Upper lobe of left lung (tissue), 6 donors: ENCODE data around the gene SBK2. TPM values are rescaled to one million over a fixed set of nuclear protein-coding genes. Genes with fewer than 3 reads are reported as not detected.
A peak's percentile ranks its signal among the peaks of the same experiment; 100 is the strongest.

ENCODE experiments used
- ATAC-seq, 2 donors: fragments of 200-7000 bp; cut with Tn5 transposase; one replicate each; pipeline ENCODE4 v1.9.1; 2022; ENCODE audit warnings: mild to moderate bottlenecking in 2 of 2, moderate library complexity in 2 of 2; ENCODE audit not compliant: low FRiP score in 2 of 2
- DNase-seq, 2 donors: peaks; one replicate each; pipeline ENCODE4 v3.0.0-alpha.2; 2019 to 2020
- H3K27ac ChIP-seq, 4 donors: fragments of 200-600 bp; sonication (generic); one replicate each; pipeline ENCODE4 v1.5.1; 2016 to 2019
- H3K27me3 ChIP-seq, 4 donors: fragments of 200-600 bp; sonication (generic); one replicate each; pipeline ENCODE4 v1.5.1; 2017 to 2019
- H3K36me3 ChIP-seq, 4 donors: fragments of 200-600 bp; sonication (generic); one replicate each; pipeline ENCODE4 v1.5.1; 2016 to 2019
- H3K4me1 ChIP-seq, 4 donors: fragments of 200-600 bp; sonication (generic); one replicate each; pipeline ENCODE4 v1.5.1; 2018 to 2019
- H3K4me3 ChIP-seq, 4 donors: fragments of 200-600 bp; sonication (generic); one replicate each; pipeline ENCODE4 v1.5.1; 2017 to 2019; ENCODE audit warnings: mild to moderate bottlenecking in 2 of 4, moderate library complexity in 1 of 4
- H3K9me3 ChIP-seq, 4 donors: fragments of 200-600 bp; sonication (generic); one replicate each; pipeline ENCODE4 v1.5.1; 2018 to 2019
- CTCF ChIP-seq, 6 experiments: fragments of 450-650 bp in 4 of 6; fragments of 200-600 bp in 2 of 6; sonication (generic) in 2 of 6; IDR thresholded peaks; one replicate each; pipeline ENCODE4 v1.5.1; 2016 to 2019; ENCODE audit warnings: antibody characterized with exemption in 6 of 6
- EP300 ChIP-seq, 4 donors: sonication (generic); formaldehyde crosslinking; IDR thresholded peaks; one replicate each; pipeline ENCODE4 v1.5.1; 2017; ENCODE audit warnings: antibody characterized with exemption in 4 of 4, control low read depth in 2 of 4
- POLR2A ChIP-seq, 4 donors: fragments of 450-650 bp; IDR thresholded peaks; one replicate each; pipeline ENCODE4 v1.5.1; 2016 to 2017; ENCODE audit warnings: antibody characterized with exemption in 4 of 4, mild to moderate bottlenecking in 2 of 4
- POLR2AphosphoS5 ChIP-seq, 2 donors: sonication (generic); formaldehyde crosslinking; IDR thresholded peaks; one replicate each; pipeline ENCODE4 v1.5.1; 2017; ENCODE audit warnings: antibody characterized with exemption in 2 of 2
- WGBS, 2 donors: methylation state at CpG; one replicate each; pipeline ENCODE4 v1.1.5; 2017 to 2018; 5-methylcytosine and 5-hydroxymethylcytosine counted together
- total RNA-seq, 6 donors: library from RNA; depleted of rRNA in 4 of 6; stranded (reverse); fragments of >200 nt in 4 of 6; gene quantifications; one replicate each; pipeline versions ENCODE4 v1.1.0 to v1.2.1, GENCODE V29; 2016 to 2021
- donor health status: DM: no; HTN: no; CAD: no; lungs with moderate emphysema.
- donor health status: DM: no; HTN: yes; CAD: no; lungs with severe emphysema.

SBK2 gene
- total RNA-seq, 6 donors from 2014 or later, result not detected

- TF ChIP-seq POLR2A (IDR thresholded peaks at IDR 0.05) (no peak), CTCF (IDR thresholded peaks at IDR 0.05) (no peak), EP300 (IDR thresholded peaks at IDR 0.05) (no peak), POLR2AphosphoS5 (IDR thresholded peaks at IDR 0.05) (no peak)
- 29 to 33% methylated on average over 6 of the region's 6 CpGs for WGBS, 2 donors
- Histone ChIP-seq H3K4me1 (peaks cover 29 to 48% (median 34%) of the 10 kb centered on the region in 4 donors), H3K36me3 (peaks cover 3 to 26% (median 17%) of the 10 kb centered on the region in 4 donors), H3K27ac (peak overlapping the region; percentile 79 to 96 (median 94)), H3K4me3 (no peak overlapping the region), H3K27me3 (peaks cover 0 to 6% (median 0%) of the 10 kb centered on the region in 4 donors), H3K9me3 (no peaks in the 10 kb centered on the region)
- DNase-seq (no peak), ATAC-seq (peak in 1 of 2 donors; percentile 55)
Measured at GRCh38 chr19:55581823-55582223, 44.9 kb upstream of the SBK2 start.

- Histone ChIP-seq H3K36me3 (peaks cover 3 to 27% (median 17%) of the 10 kb centered on the region in 4 donors), H3K4me3 (peak overlapping the region; percentile 78 to 95 (median 90)), H3K4me1 (peaks cover 24 to 43% (median 28%) of the 10 kb centered on the region in 4 donors), H3K27ac (peak overlapping the region; percentile 79 to 96 (median 94)), H3K27me3 (peaks cover 0 to 6% (median 0%) of the 10 kb centered on the region in 4 donors), H3K9me3 (no peaks in the 10 kb centered on the region)
- TF ChIP-seq POLR2AphosphoS5 (IDR thresholded peaks at IDR 0.05), result no peak
- DNase-seq (no peak), ATAC-seq (peak in 1 of 2 donors; percentile 1)
- 36 to 37% methylated on average over 12 of the region's 12 CpGs for whole genome bisulfite sequencing, 2 donors
Measured at GRCh38 chr19:55581145-55581822, 44.4 kb upstream of the SBK2 start.

GRCh38 chr19:55580628-55581144 lies 43.8 kb upstream of the SBK2 start, which contains the start of gene ZNF579:
ZNF579 (minus strand) TSS chr19:55580848; CDS start chr19:55579639, 1,209 bp downstream.
- Histone ChIP-seq H3K27me3 (peaks cover 0 to 3% (median 0%) of the 10 kb centered on the region in 4 donors), H3K36me3 (peaks cover 3 to 27% (median 17%) of the 10 kb centered on the region in 4 donors), H3K4me1 (peaks cover 18 to 37% (median 22%) of the 10 kb centered on the region in 4 donors), H3K27ac (peak within 1 kb of the TSS; percentile 79 to 96 (median 94)), H3K4me3 (peak within 1 kb of the TSS; percentile 78 to 95 (median 90)), H3K9me3 (no peaks in the 10 kb centered on the region)
- ATAC-seq, result peak; percentile 93 to 94
- DNase-seq, result peak; percentile 76 to 89
- WGBS, 2 donors, result 0 to 4% methylated on average over 15 to 23 of the region's 24 CpGs
- no peak for TF ChIP-seq EP300 (IDR thresholded peaks at IDR 0.05)
- peak in 1 of 4 donors; percentile 18 for TF ChIP-seq POLR2A (IDR thresholded peaks at IDR 0.05)
- peak; percentile 38 to 63 for TF ChIP-seq POLR2AphosphoS5 (IDR thresholded peaks at IDR 0.05)

GRCh38 chr19:55579766-55580621 lies 43.1 kb upstream of the SBK2 start:
- Histone ChIP-seq H3K9me3 (no peaks in the 10 kb centered on the region), H3K27me3 (no peaks in the 10 kb centered on the region), H3K36me3 (peaks cover 3 to 27% (median 17%) of the 10 kb centered on the region in 4 donors), H3K4me1 (peaks cover 12 to 33% (median 19%) of the 10 kb centered on the region in 4 donors), H3K27ac (peak overlapping the region; percentile 79 to 96 (median 94)), H3K4me3 (peak overlapping the region; percentile 78 to 95 (median 90))
- ATAC-seq, result peak; percentile 6 to 61
- TF ChIP-seq EP300 (IDR thresholded peaks at IDR 0.05), result no peak
- TF ChIP-seq POLR2AphosphoS5 (IDR thresholded peaks at IDR 0.05), result no peak
- TF ChIP-seq CTCF (IDR thresholded peaks at IDR 0.05), result no peak
- no peak for TF ChIP-seq POLR2A (IDR thresholded peaks at IDR 0.05)
- DNase-seq, result no peak
- 16 to 19% methylated on average over 16 to 20 of the region's 20 CpGs for WGBS, 2 donors

- ATAC-seq (no peak), DNase-seq (peak in 1 of 2 donors; percentile 86)
- Histone ChIP-seq H3K27ac (peak overlapping the region in 2 of 4 donors; percentile 94 to 95), H3K27me3 (no peaks in the 10 kb centered on the region), H3K4me1 (peaks cover 12 to 33% (median 19%) of the 10 kb centered on the region in 4 donors), H3K9me3 (no peaks in the 10 kb centered on the region), H3K4me3 (peak overlapping the region in 3 of 4 donors; percentile 78 to 95 (median 88)), H3K36me3 (peaks cover 3 to 27% (median 17%) of the 10 kb centered on the region in 4 donors)
- 91 to 93% methylated on average over 46 to 84 of the region's 90 CpGs for WGBS, 2 donors
- TF ChIP-seq POLR2A (IDR thresholded peaks at IDR 0.05), result no peak
- no peak for TF ChIP-seq POLR2AphosphoS5 (IDR thresholded peaks at IDR 0.05)
- TF ChIP-seq CTCF (IDR thresholded peaks at IDR 0.05), result no peak
- no peak for TF ChIP-seq EP300 (IDR thresholded peaks at IDR 0.05)
Measured at GRCh38 chr19:55578761-55579747, 42.1 kb upstream of the SBK2 start.
